ENCODE results near the gene OR2S2. TPM values are rescaled to one million over a fixed set of nuclear protein-coding genes. Genes with fewer than 3 reads are reported as not detected.

The OR2S2 gene
- total RNA-seq, 1 experiment from 2014 or later = not detected

- ChIA-PET POLR2A (no interaction called here), CTCF (no interaction called here)
- DNase-seq (ENCODE audit: low read depth, low spot score) = no peak
- Histone ChIP-seq H3K9me3 (ENCODE audit: control insufficient read depth, insufficient read depth, low read depth, low read length) (no peaks in the 10 kb centered on the region), H3K4me3 (ENCODE audit: low read depth in 2 of 2, low read length in 2 of 2) (no peak overlapping the region), H3K27ac (ENCODE audit: low read length) (no peak overlapping the region), H3K4me1 (ENCODE audit: control insufficient read depth, insufficient read depth, low read length) (no peaks in the 10 kb centered on the region), H3K27me3 (ENCODE audit: control insufficient read depth, insufficient read depth, low read length) (no peaks in the 10 kb centered on the region), H3K36me3 (ENCODE audit: control insufficient read depth, insufficient read depth, low read length) (no peaks in the 10 kb centered on the region)
- in situ Hi-C loops (cut with HindIII; ENCODE audit: low pct_unique_long_range_greater_than_20kb, low sequenced_read_pairs) (no loop called here), intact Hi-C loops (cut with micrococcal nuclease; ENCODE audit: unreplicated experiment) (no loop called here)
- BruUV-seq (replicated peaks) = no TSS peak
- ATAC-seq = no peak
- TF ChIP-seq POLR2AphosphoS5 (IDR thresholded peaks at IDR 0.05; ENCODE audit: low read depth, low read length) = no peak
- TF ChIP-seq TCF7L2 (IDR thresholded peaks at IDR 0.05; ENCODE audit: low read depth, low read length) = no peak
- TF ChIP-seq SIN3A (IDR thresholded peaks at IDR 0.05; ENCODE audit: borderline replicate concordance, insufficient read depth, low read depth, low read length) = no peak
- TF ChIP-seq CTCF (IDR thresholded peaks at IDR 0.05) = no peak
- no peak for TF ChIP-seq REST (IDR thresholded peaks at IDR 0.05; ENCODE audit: insufficient read depth in 1 of 2, low read depth in 2 of 2, low read length in 1 of 2)
These were observed 17.2 kb downstream of the OR2S2 start for GRCh38 chr9:35940458-35941407.

- CTCF ChIA-PET = no interaction called here
- Histone ChIP-seq H3K4me1 (ENCODE audit: control insufficient read depth, insufficient read depth, low read length) (no peaks in the 10 kb centered on the region), H3K27me3 (ENCODE audit: control insufficient read depth, insufficient read depth, low read length) (no peaks in the 10 kb centered on the region), H3K27ac (ENCODE audit: low read length) (no peak overlapping the region), H3K36me3 (ENCODE audit: control insufficient read depth, insufficient read depth, low read length) (no peaks in the 10 kb centered on the region), H3K4me3 (ENCODE audit: low read depth in 2 of 2, low read length in 2 of 2) (no peak overlapping the region), H3K9me3 (ENCODE audit: control insufficient read depth, insufficient read depth, low read depth, low read length) (no peaks in the 10 kb centered on the region)
- in situ Hi-C loops (cut with HindIII; ENCODE audit: low pct_unique_long_range_greater_than_20kb, low sequenced_read_pairs) (no loop called here), intact Hi-C loops (cut with micrococcal nuclease; ENCODE audit: unreplicated experiment) (no loop called here)
- BruUV-seq (replicated peaks) = no TSS peak
- DNase-seq (ENCODE audit: low read depth, low spot score) = no peak
- POLR2A ChIA-PET = no interaction called here
- TF ChIP-seq TCF7L2 (IDR thresholded peaks at IDR 0.05; ENCODE audit: low read depth, low read length) = no peak
- TF ChIP-seq CTCF (IDR thresholded peaks at IDR 0.05) = no peak
- TF ChIP-seq REST (IDR thresholded peaks at IDR 0.05; ENCODE audit: insufficient read depth in 1 of 2, low read depth in 2 of 2, low read length in 1 of 2) = no peak
- no peak for TF ChIP-seq POLR2AphosphoS5 (IDR thresholded peaks at IDR 0.05; ENCODE audit: low read depth, low read length)
- no peak for TF ChIP-seq SIN3A (IDR thresholded peaks at IDR 0.05; ENCODE audit: borderline replicate concordance, insufficient read depth, low read depth, low read length)
- ATAC-seq = no peak
These were observed 18.2 kb downstream of the OR2S2 start for GRCh38 chr9:35939679-35940250.
